HG02840 (cell line): Measurements from ENCODE around the gene PABPN1L.

Experiments used
- ATAC-seq: cut with Tn5 transposase; IDR thresholded peaks from one replicate; pipeline ENCODE4 v1.9.1; 2021; ENCODE audit warnings: mild to moderate bottlenecking, moderate library complexity, moderate number of reproducible peaks; ENCODE audit not compliant: unreplicated experiment, low FRiP score

Gene PABPN1L

DNA sequence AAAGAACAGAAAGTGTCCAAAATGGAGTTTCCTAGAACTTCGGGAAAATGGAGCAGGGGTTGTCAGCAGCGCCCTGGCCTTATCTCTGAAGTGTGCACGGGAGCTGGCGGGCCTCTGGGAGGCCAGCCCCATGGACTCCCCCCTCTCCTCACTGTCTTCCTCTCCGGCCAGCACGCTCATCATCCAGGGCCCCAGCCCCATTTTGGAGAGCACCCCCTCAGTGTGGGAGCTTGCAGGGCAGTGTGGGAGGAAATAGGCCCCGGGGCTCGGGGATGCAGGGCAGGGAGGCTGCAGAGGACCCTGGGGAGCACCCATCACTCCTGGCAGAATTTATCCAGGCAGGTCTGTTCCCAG lies 4.9 kb upstream of the PABPN1L start:
- no peak for ATAC-seq

DNA sequence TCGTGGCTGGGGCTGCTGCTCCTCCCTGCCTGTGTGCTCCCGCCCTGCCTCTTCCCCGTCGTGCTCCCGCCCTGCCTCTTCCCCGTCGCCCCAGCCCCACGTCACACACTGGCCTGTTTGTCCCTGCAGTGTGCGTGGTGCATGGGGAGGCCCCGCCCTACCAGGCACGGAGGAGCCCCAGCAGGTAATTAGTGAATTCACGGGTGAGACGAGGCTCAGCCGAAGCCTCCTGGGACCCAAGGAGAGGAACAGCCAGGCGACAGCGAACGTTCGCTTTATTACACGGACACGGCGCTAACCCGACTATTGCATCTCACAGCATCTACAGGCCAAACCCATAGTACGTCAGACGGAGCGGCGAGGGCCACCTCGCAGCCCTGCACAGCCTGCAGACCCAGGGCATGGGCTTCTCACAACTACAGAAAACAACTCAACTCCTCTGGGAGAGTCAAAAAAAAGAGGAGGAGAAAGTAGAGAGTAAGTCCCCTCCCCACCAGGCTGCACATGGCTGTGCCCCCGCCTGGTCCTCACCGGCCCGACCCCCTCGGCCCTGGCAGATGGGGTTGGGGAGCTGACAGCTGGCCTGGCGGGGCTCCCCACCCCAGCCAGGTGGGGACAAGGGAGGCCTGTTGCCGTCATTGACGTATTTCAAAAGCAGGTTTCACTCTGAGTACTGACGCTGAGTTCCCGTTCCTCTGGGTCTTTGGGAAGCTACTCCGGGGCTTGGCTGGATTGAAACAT lies 4.3 kb upstream of the PABPN1L start:
- ATAC-seq, result no peak

DNA sequence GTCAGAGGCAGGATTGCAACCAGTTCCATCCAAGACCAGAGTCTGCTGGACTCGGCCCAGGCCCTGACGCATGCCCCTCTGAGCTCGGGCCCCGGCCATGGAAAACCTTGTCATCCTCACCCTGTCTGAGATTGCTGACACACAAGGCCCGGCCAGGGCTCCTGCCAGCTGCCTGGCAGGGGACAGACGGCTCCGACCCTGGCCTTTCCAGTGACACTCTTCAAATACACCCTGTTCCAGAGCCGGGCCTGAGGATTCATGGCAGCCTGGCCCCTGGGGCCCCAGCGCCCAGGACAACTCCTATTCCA lies 3.2 kb upstream of the PABPN1L start:
- no peak for ATAC-seq

DNA sequence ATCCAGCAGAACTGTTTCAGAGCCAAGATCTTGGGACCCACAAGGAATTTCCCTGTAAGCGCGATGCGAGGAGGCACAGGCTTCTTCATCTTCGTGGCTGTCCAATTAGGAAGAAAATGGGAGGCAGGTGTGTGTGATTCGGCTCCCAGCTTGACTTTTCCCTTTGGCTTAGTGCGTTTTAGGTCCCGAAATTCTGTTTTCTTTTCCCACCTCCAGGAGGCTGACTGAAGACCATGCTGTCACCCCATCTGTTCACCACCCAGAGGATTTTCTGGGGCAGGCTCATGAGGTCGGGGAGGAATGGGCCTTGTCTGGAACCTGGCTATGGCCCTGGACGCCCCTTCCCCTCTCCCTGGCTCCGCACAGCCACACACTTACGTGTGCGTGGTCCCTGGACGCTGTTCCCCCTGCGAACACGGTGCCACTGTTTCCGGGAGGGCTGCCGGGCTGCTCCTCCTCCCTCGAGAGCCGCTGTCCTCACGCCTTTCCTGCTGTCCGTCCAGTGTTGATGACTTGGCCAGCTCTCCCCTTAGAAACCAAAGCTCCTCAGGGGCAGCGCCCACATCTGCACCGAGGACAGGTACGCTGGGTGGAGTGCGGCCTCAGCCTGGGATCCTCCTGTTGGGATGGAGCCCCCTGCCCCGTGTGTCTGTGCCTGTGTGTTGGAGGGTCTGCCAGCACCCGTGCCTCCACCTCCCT lies 2.7 kb upstream of the PABPN1L start:
- no peak for ATAC-seq

DNA sequence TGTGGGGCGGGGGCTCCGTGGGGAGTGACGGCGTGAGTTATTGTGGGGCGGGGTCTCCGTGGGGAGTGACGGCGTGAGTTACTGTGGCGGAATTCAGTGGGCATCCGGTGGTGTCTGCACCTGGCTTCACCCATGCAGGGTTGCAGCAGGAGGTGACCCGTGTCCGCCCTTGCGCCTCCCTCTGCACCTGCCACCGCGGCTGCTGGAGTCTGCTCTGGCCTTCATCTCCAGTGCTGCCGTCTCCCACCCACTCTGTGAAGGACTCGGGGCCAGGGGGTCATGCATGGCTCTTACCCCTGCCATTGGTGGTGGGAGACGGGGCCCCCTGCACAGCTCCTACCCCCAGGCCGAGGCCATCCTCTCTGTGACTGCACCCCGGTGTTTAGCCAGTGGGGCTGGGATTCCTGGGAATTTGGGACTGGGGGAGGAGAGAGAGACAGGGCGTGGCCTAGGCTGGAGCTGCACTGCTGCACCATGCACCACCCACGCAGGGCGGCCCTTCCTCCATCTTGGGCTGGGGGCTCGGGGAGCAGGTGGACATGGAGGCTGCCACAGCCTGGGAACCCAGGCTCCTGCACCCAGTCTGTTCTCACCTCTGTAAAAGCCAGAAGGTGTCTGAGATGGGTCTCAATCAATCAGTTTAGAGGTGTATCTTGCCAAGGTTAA lies 1.3 kb upstream of the PABPN1L start:
- ATAC-seq, result no peak

DNA sequence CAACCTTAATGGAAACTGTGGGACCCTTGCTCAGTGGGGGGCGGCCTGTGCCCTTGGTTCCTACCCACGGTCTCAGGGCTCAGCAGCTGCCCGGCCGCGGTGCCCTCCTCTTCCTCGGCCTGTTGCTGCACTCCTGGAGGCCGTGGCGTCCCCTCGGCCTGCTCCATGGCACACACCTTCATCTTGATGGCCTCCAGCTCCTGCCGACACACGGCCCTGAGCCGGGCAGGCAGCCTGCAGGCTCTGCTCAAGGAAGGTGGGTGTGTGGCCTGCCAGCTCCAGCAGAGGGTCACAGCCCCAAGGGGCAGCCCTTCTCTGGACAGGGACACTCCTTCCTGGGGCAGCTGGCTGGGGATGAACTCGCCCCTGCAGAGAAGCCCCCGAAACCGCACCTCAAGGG lies 718 bp downstream of the PABPN1L start:
- no peak for ATAC-seq

DNA sequence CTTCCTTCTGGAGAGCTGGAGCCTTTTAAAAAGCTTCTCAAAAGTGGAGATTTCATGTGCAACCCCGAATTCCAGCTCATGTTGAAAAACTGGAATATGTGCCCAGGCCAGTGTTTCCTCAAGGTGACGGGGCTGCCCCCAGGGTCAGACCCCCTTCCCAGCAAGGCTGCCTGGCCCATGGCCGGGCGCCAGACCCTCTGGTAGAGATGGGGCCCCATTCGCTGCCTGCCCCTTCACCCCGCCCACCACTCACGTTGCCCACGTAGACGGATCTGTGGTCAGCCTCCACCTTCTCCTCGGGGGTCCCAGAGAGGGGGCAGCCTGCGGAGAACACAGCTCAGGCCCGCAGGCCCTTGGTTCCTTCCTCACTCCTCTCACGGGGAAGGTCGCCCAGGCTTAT lies 1.1 kb downstream of the PABPN1L start:
- no peak for ATAC-seq

DNA sequence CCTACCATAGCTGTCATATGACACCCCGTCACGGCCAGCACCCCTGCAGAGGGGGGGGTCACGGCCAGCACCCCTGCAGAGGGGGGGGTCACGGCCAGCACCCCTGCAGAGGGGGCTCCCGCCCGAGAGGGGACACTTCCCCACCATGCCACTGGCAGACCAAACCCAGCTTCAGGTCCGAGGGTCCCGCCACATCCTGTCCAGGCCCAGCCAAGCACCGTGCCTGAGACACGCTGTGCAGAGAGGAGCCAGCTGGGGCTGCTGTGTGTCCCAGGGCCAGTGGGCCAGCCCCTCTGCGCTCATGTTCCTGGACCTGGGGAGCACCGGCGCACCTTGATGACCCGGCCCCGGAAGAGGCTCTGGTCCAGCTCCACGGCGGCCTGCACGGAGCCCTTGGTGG lies 1.9 kb downstream of the PABPN1L start:
- ATAC-seq, result no peak

DNA sequence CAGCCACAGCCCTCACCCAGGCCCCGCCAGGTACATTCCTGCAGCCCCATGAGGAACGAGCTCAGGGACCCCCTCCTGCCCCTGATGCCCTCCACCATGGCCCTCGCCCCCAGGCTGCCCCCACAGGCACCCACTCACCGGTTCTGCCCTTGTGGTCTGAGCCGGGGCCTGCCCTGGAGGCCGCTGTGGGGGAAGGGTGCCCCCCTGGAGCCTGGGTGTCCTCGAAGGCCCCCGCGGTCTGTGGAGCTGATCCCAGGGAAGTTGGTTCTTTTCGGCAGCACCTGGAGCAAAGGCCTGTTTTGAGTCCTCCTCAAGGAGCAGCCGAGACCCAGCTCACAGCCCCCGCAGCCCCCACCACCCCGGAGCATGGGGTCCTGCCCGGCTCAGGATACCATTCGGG lies 2.4 kb downstream of the PABPN1L start:
- ATAC-seq, result no peak

DNA sequence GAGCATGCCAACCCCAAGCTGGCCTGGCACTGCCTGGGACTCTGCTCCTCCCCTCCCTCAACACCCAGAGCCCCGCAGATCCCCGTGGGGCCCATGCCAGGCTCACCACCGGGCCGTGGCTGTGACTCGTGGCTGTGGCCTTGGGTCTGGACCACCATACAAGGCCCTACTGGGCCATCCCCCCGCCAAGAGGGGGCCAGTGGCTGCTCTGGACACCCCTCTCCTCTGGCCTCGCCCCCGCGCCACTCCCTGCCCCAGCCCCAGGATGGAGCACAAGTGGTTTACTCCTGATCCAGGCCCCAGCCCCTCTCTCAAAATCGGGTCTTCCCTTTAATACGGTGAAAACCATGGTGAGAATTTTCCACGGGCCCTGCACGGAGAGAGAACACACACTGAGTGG lies 3.0 kb downstream of the PABPN1L start:
- no peak for ATAC-seq

DNA sequence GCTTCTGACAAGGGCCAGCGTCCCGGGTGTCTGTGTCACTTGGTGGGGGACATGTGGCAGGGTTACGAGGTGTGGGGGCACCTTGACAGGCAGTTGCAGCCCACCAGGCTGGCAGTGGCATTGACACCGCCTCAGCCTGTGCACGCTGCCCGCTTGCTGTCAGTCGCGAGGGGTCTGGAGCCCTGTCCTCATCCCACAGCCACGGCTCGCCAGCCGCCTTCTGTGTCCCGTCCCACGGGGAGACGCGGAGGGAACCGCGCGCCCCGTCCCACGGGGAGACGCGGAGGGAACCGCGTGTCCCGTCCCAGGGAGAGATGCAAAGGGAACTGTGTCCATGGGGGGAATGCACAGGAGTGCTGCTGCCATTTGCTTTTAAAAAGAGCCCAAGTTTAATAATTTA lies 3.5 kb downstream of the PABPN1L start:
- ATAC-seq, result no peak

DNA sequence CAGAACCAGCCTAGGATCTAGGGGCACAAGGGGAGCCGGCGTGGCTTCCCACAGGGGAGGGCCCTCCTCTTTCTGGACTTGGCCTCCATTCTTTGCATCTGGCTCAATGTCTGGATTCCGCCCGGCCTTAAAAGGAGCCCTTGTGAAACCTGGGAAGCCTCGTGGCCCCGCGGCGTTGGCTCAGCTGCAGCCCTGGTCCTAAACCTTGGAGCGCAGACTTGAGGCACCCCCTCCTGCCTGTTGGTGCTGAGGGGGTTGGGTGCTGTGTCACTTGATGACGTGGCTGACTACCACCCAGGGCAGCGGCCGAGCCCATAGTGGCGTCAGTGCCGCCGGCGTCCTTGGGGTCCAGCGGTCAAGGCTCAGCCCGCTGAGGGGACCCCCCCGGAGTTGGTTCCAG lies 5.1 kb downstream of the PABPN1L start:
- no peak for ATAC-seq

DNA sequence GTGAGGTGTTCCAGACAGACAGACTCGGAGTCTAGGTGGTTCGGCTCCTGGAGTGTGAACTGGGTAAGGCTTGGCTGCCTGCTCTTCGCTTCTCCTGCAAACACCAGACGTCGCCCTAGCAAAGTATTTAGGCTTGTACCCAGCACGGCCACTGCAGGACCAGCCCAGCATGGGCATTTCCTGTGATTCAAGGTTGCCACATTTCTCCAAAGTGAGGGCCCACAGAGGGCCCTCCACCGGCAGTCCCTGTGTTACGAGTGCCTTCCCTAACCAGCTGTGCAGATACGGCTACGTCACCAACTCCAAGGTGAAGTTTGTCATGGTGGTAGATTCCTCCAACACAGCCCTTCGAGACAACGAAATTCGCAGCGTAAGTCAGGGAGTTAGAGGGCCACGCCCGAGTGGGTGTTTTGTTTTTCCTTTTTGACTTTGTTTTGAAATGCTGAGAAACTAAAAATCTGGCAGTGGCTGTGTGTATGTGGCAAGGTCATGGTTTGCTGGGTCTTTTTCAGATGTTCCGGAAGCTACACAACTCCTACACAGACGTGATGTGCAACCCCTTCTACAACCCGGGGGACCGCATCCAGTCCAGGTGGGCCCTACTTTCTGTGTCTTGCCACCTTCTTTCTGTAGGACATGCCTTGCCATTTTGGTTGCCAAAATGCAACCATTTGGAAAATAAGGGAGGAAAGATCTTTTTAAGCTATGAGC lies 6.9 kb downstream of the PABPN1L start:
- ATAC-seq, result no peak

DNA sequence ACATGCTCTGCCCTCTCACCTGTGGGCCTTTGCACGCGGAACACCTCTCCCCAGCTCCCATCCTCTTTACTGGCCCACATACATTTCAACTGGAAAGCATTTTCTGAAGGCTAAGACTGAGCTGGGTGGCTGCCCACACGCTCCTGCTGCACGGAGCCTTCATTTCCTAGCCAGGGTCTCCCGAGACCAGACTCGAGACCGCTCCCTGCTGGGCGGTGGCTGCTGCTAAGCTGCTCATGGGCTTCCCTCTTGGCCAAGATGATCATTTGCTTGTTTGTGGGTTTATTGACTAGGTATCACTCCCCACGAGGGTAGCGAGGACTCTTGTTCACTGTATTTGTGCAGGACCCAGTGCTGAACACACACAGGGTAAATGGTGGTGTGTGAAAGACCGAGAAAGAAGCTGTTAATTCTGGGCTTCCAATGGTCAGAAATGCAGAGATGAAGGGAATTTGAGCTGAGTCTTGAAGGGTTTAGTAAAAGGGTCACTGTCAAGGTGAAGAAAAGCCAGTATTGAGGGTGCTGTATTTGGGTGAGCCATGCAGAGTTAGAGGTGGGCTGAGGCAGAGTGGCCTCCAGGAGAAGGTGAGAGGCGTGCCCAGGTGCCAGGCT lies 8.6 kb downstream of the PABPN1L start:
- no peak for ATAC-seq

DNA sequence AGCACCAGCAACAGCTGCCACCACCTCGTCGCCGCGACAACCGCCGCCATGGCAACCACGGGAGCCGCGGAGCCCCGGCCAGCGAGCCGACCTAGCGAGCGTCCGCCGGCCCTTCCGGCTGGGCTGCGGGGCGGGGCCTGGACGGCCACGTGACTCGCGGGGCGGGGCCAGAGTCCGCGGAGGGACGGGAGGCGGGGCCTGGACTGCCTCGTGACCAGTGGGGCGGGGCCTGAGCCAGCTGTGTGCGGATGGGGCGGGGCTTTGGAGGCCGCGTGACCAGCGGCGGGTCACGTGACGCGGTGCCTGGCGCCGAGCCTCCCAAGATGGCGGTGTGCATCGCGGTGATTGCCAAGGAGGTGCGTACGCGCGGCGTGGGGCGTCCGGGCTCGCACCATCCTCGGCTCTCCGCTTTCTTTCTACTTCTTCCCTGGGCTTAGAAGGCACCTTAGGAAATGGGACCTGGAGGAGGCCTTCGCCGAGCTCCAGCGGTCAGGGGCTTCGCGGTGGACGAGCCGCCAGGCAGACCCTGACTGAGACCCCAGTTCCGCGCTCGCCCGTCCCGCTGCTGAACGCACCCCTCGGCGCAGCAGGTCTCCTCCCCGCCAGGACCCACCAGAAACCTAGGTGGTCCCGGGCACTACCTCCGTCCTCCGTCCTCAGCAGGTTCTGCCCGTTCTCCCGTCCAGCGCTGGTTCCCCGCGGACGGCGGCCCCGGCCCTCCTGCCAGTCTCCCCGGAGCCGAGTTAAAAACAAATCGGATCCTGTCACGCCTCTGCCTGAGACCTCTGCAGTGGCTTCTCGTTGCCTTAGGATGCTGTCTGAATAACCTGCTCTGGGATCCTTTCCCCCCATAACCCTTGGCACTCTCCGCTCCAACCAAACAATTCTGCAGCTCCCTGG lies 9.4 kb downstream of the PABPN1L start, which contains the start of the genes GALNS and TRAPPC2L:
Gene GALNS (minus strand): TSS at position 120 of the 900 bp plus-strand sequence. CDS start 70 bp downstream, at position 50.
Gene TRAPPC2L (plus strand): TSS at position 300 of the 900 bp plus-strand sequence. CDS start 24 bp downstream, at position 324.
- ATAC-seq, result peak; percentile 84

DNA sequence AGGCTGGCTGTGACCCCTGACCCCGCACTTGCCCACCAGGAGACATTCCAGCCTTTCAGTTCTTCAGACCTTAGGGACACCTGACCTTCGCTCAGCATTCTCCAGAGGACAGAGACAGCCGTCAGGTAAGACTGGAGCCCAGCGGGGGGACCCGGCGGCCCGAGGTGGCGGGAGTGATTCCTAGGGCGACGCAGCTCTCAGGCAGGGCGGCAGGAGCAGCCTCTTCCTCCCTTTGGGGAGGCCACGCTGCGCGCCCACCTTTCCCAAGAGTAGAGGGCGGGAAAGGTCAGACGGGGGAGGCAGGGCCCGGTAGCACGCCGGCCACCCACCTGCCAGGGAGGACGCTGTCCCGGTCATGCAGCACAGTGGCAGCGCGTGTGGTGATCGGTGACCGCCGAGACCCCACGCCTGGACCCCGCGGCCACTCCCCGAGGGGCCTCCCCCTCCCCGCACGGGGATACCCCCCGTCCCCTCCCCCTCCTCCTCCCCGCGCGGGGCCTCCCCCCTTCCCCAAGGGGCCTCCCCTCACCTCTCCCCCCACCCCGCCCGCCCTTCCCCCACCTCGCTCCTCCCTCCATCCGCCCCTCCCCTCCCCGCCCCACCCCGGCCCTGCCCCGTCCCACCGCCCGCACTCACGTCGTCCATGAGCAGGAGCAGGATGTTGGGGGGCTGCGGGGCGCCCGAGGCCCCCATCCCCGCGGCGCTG lies 10.2 kb downstream of the PABPN1L start:
- ATAC-seq, result no peak

DNA sequence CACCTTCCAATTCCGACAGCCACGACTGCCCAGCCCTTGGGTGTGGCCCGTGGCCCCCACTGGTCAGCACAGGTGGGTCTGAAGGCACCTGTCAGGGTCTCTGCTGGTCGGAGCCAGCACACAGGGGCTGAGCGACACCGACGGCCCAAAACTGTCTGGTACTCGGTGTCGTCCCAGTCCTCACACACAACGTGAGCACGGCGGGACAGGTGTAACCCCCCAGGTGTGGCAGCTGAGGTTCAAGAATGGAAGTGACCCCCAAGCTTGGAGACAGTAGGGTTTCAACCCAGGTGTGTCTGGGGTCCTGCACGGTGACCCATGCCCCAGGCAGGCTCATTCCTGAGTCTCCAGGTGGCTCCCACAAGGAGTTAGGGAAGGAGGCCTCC lies 10.7 kb downstream of the PABPN1L start:
- no peak for ATAC-seq

DNA sequence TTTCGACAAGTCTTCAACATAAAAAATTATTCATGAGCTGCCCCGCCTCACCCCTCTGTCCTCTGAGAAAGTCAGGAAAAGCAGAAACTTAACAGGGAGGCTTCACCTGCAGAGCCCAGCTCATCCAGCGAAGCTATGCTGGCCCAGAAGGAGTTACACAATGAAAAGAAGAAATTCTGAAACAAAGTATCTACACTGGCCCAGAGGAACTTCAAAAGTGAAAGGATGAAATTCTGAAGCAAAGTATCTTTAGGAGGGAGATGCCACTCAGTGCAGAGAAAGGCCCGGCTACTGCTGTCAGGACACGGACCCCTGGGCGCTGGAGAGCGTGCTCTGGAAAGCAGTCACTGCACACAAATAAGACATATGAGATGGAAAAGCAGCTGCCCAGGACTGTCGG lies 11.3 kb downstream of the PABPN1L start:
- ATAC-seq, result no peak
